ENCODE measurements around the gene EXOSC10.
A peak's percentile ranks its signal among the peaks of the same experiment; 100 is the strongest.
"Not testable (repeated sequence)": the region's sequence is repeated elsewhere in the genome, so short reads cannot be mapped to it uniquely, and the experiment has no call there.

EXOSC10 gene

GRCh38 chr1:11037740-11038182 is 61.9 kb downstream of the EXOSC10 start:
- TF ChIP-seq POLR2AphosphoS5 (IDR thresholded peaks at IDR 0.05; ENCODE audit: low read depth, low read length) (no peak), POLR2A (IDR thresholded peaks at IDR 0.05; ENCODE audit: low read depth, low read length) (no peak), PAX5 (IDR thresholded peaks at IDR 0.05; ENCODE audit: insufficient read depth, low read length, severe bottlenecking) (no peak), TAF1 (IDR thresholded peaks at IDR 0.05; ENCODE audit: low read depth, low read length) (no peak), SPI1 (IDR thresholded peaks at IDR 0.05; ENCODE audit: low read depth, low read length) (no peak), POU2F2 (IDR thresholded peaks at IDR 0.05; ENCODE audit: low read depth, low read length) (no peak)
- peak; percentile 99 for FAIRE-seq

GRCh38 chr1:11037019-11037739 is 62.5 kb downstream of the EXOSC10 start:
- not testable (repeated sequence) for FAIRE-seq; DNase-seq (ENCODE audit: insufficient read length, low spot score)

More at GRCh38 chr1:11037740-11038182, 61.9 kb downstream of the EXOSC10 start:
- peak; percentile 85 for DNase-seq (ENCODE audit: insufficient read length, low spot score)

GRCh38 chr1:11031624-11032262 is 67.9 kb downstream of the EXOSC10 start:
- FAIRE-seq (no peak), DNase-seq (ENCODE audit: insufficient read length, low spot score) (no peak)
- no peak for TF ChIP-seq TAF1 (IDR thresholded peaks at IDR 0.05; ENCODE audit: low read depth, low read length)
- TF ChIP-seq SPI1 (IDR thresholded peaks at IDR 0.05; ENCODE audit: low read depth, low read length), result no peak
- TF ChIP-seq POLR2AphosphoS5 (IDR thresholded peaks at IDR 0.05; ENCODE audit: low read depth, low read length), result peak; percentile 42; the same call in 1 of the 2 replicates
- peak; percentile 37; the same call in 1 of the 2 replicates for TF ChIP-seq POLR2A (IDR thresholded peaks at IDR 0.05; ENCODE audit: low read depth, low read length)

GRCh38 chr1:11030865-11031264 is 68.8 kb downstream of the EXOSC10 start:
- FAIRE-seq (no peak), DNase-seq (ENCODE audit: insufficient read length, low spot score) (no peak)
- TF ChIP-seq POU2F2 (IDR thresholded peaks at IDR 0.05; ENCODE audit: low read depth, low read length) (no peak), POLR2AphosphoS5 (IDR thresholded peaks at IDR 0.05; ENCODE audit: low read depth, low read length) (no peak), PAX5 (IDR thresholded peaks at IDR 0.05; ENCODE audit: insufficient read depth, low read length, severe bottlenecking) (no peak), POLR2A (IDR thresholded peaks at IDR 0.05; ENCODE audit: low read depth, low read length) (0 out of 2 replicates have a peak, but pooled peaks have one; percentile 58), TAF1 (IDR thresholded peaks at IDR 0.05; ENCODE audit: low read depth, low read length) (no peak), SPI1 (IDR thresholded peaks at IDR 0.05; ENCODE audit: low read depth, low read length) (no peak)

- FAIRE-seq (no peak), DNase-seq (ENCODE audit: insufficient read length, low spot score) (no peak)
- TF ChIP-seq POLR2A (IDR thresholded peaks at IDR 0.05; ENCODE audit: low read depth, low read length) (peak; percentile 50), POLR2AphosphoS5 (IDR thresholded peaks at IDR 0.05; ENCODE audit: low read depth, low read length) (0 out of 2 replicates have a peak, but pooled peaks have one; percentile 37), PAX5 (IDR thresholded peaks at IDR 0.05; ENCODE audit: insufficient read depth, low read length, severe bottlenecking) (no peak), SPI1 (IDR thresholded peaks at IDR 0.05; ENCODE audit: low read depth, low read length) (no peak)
Measured at GRCh38 chr1:11028018-11028417, 71.7 kb downstream of the EXOSC10 start.

- no peak for TF ChIP-seq POLR2A (IDR thresholded peaks at IDR 0.05; ENCODE audit: low read depth, low read length)
- peak; percentile 0; the same call in 1 of the 2 replicates for TF ChIP-seq POLR2AphosphoS5 (IDR thresholded peaks at IDR 0.05; ENCODE audit: low read depth, low read length)
- DNase-seq (ENCODE audit: insufficient read length, low spot score), result no peak
- no peak for FAIRE-seq
Measured at GRCh38 chr1:11027316-11027715, 72.4 kb downstream of the EXOSC10 start.

GRCh38 chr1:11026903-11027302 is 72.8 kb downstream of the EXOSC10 start:
- TF ChIP-seq POLR2AphosphoS5 (IDR thresholded peaks at IDR 0.05; ENCODE audit: low read depth, low read length), result peak; percentile 59; the same call in 1 of the 2 replicates
- no peak for TF ChIP-seq SPI1 (IDR thresholded peaks at IDR 0.05; ENCODE audit: low read depth, low read length)
- FAIRE-seq (no peak), DNase-seq (ENCODE audit: insufficient read length, low spot score) (no peak)

GRCh38 chr1:11026052-11026451 is 73.6 kb downstream of the EXOSC10 start:
- FAIRE-seq (no peak), DNase-seq (ENCODE audit: insufficient read length, low spot score) (no peak)
- TF ChIP-seq POU2F2 (IDR thresholded peaks at IDR 0.05; ENCODE audit: low read depth, low read length), result no peak
- no peak for TF ChIP-seq POLR2A (IDR thresholded peaks at IDR 0.05; ENCODE audit: low read depth, low read length)
- TF ChIP-seq SPI1 (IDR thresholded peaks at IDR 0.05; ENCODE audit: low read depth, low read length), result no peak
- TF ChIP-seq TAF1 (IDR thresholded peaks at IDR 0.05; ENCODE audit: low read depth, low read length), result no peak
- TF ChIP-seq POLR2AphosphoS5 (IDR thresholded peaks at IDR 0.05; ENCODE audit: low read depth, low read length), result no peak
- no peak for TF ChIP-seq PAX5 (IDR thresholded peaks at IDR 0.05; ENCODE audit: insufficient read depth, low read length, severe bottlenecking)

GRCh38 chr1:11025618-11026017 is 74.1 kb downstream of the EXOSC10 start:
- TF ChIP-seq SPI1 (IDR thresholded peaks at IDR 0.05; ENCODE audit: low read depth, low read length) (no peak), POU2F2 (IDR thresholded peaks at IDR 0.05; ENCODE audit: low read depth, low read length) (no peak), TAF1 (IDR thresholded peaks at IDR 0.05; ENCODE audit: low read depth, low read length) (no peak)
- no peak for DNase-seq (ENCODE audit: insufficient read length, low spot score)
- no peak for FAIRE-seq

- no peak for FAIRE-seq
- DNase-seq (ENCODE audit: insufficient read length, low spot score), result no peak
- TF ChIP-seq POLR2AphosphoS5 (IDR thresholded peaks at IDR 0.05; ENCODE audit: low read depth, low read length) (no peak), PAX5 (IDR thresholded peaks at IDR 0.05; ENCODE audit: insufficient read depth, low read length, severe bottlenecking) (no peak), POU2F2 (IDR thresholded peaks at IDR 0.05; ENCODE audit: low read depth, low read length) (no peak), SPI1 (IDR thresholded peaks at IDR 0.05; ENCODE audit: low read depth, low read length) (no peak), POLR2A (IDR thresholded peaks at IDR 0.05; ENCODE audit: low read depth, low read length) (no peak), TAF1 (IDR thresholded peaks at IDR 0.05; ENCODE audit: low read depth, low read length) (no peak)
Measured at GRCh38 chr1:11024874-11025203, 74.8 kb downstream of the EXOSC10 start.

Measured in GM12891 (cell line).